Testis (tissue), 3 donors: Measurements from ENCODE around the gene PLGRKT. TPM values are rescaled to one million over a fixed set of nuclear protein-coding genes. Genes with fewer than 3 reads are reported as not detected.
"Not testable (repeated sequence)": the region's sequence is repeated elsewhere in the genome, so short reads cannot be mapped to it uniquely, and the experiment has no call there.

Experiments
- DNase-seq: peaks from one replicate; pipeline ENCODE4 v3.0.0-alpha.2; 2019
- H3K27ac ChIP-seq, 2 donors: fragments of 200-600 bp; sonication (generic); one replicate each; pipeline ENCODE4 v1.5.1; 2019
- H3K27me3 ChIP-seq: fragments of 200-600 bp; sonication (generic); one replicate; pipeline ENCODE4 v1.5.1; 2019
- H3K36me3 ChIP-seq: fragments of 200-600 bp; sonication (generic); one replicate; pipeline ENCODE4 v1.5.1; 2017; ENCODE audit warnings: low read depth; ENCODE audit errors: missing control alignments
- H3K4me1 ChIP-seq: fragments of 200-600 bp; sonication (generic); one replicate; pipeline ENCODE4 v1.5.1; 2019
- H3K4me3 ChIP-seq, 2 donors: fragments of 200-600 bp; sonication (generic); one replicate each; pipeline ENCODE4 v1.5.1; 2017 to 2019
- H3K9me3 ChIP-seq: fragments of 200-600 bp; sonication (generic); one replicate; pipeline ENCODE4 v1.5.1; 2017
- CTCF ChIP-seq, 3 experiments: fragments of 450-650 bp in 2 of 3; fragments of 200-600 bp in 1 of 3; sonication (generic) in 1 of 3; IDR thresholded peaks; one replicate each; pipeline ENCODE4 v1.5.1; 2016 to 2019; ENCODE audit warnings: antibody characterized with exemption in 3 of 3, mild to moderate bottlenecking in 2 of 3, moderate library complexity in 1 of 3
- POLR2A ChIP-seq: fragments of 450-650 bp; IDR thresholded peaks from one replicate; pipeline ENCODE4 v1.6.1; 2017; ENCODE audit warnings: antibody characterized with exemption, mild to moderate bottlenecking, moderate library complexity
- WGBS, 2 donors: methylation state at CpG; one replicate each; pipeline ENCODE4 v1.1.5; 2018; 5-methylcytosine and 5-hydroxymethylcytosine counted together
- intact Hi-C: fragments of 100-400 bp; cut with DNase I; formaldehyde crosslinking; loops from one replicate; pipeline ENCODE4 v1.15.1; 2023; ENCODE audit warnings: low total_unique reads
- polyA plus RNA-seq: library from polyadenylated mRNA; stranded (reverse); fragments of 350-450 nt; fragmentation: Illumina TruSeq; extraction: RNeasy Lipid Tissue Mini Kit (QIAGEN cat#74804); gene quantifications from one replicate; pipeline ENCODE4 v1.2.3, GENCODE V29; 2014; ENCODE audit warnings: low read depth, low replicate concordance; ENCODE audit not compliant: insufficient read depth
- total RNA-seq, 2 donors: library from RNA; depleted of rRNA; stranded (reverse); fragments of >200 nt; gene quantifications; one replicate each; pipeline ENCODE4 v1.2.3, GENCODE V29; 2016

Gene PLGRKT
- total and polyA plus RNA-seq, 3 donors from 2014 or later: 7.5 to 13.4 (median 9.5) TPM

GRCh38 chr9:5416953-5417352 is 20.8 kb downstream of the PLGRKT start:
- DNase-seq: no peak
- no peaks in the 10 kb centered on the region for H3K36me3 ChIP-seq
- H3K9me3 ChIP-seq: no peaks in the 10 kb centered on the region
- H3K4me1 ChIP-seq: no peaks in the 10 kb centered on the region
- no peaks in the 10 kb centered on the region for H3K27me3 ChIP-seq
- no peak overlapping the region for H3K27ac ChIP-seq
- H3K4me3 ChIP-seq: no peak overlapping the region
- 74 to 83% methylated on average over 3 of the region's 3 CpGs for WGBS, 2 donors
- TF ChIP-seq CTCF (IDR thresholded peaks at IDR 0.05) (no peak), POLR2A (no peak)
- intact Hi-C loops: no loop called here

- intact Hi-C loops: no loop called here
- Histone ChIP-seq H3K27ac (no peak overlapping the region), H3K36me3 (no peaks in the 10 kb centered on the region), H3K4me3 (no peak overlapping the region), H3K4me1 (no peaks in the 10 kb centered on the region), H3K27me3 (no peaks in the 10 kb centered on the region), H3K9me3 (no peaks in the 10 kb centered on the region)
- TF ChIP-seq POLR2A: no peak
- TF ChIP-seq CTCF (IDR thresholded peaks at IDR 0.05): no peak
- DNase-seq: no peak
- WGBS, 2 donors: 100% methylated on average over 1 of the region's 1 CpG; no CpG with 5 or more reads in 1 of the 2 donors
These were observed 29.1 kb downstream of the PLGRKT start for GRCh38 chr9:5408596-5408995.

- Histone ChIP-seq H3K9me3 (no peaks in the 10 kb centered on the region), H3K36me3 (no peaks in the 10 kb centered on the region), H3K4me3 (no peak overlapping the region), H3K27me3 (no peaks in the 10 kb centered on the region), H3K4me1 (no peaks in the 10 kb centered on the region), H3K27ac (no peak overlapping the region)
- TF ChIP-seq CTCF (IDR thresholded peaks at IDR 0.05): no peak
- no peak for TF ChIP-seq POLR2A
- DNase-seq: no peak
- intact Hi-C loops: no loop called here
These were observed 35.5 kb downstream of the PLGRKT start for GRCh38 chr9:5402217-5402616.

- H3K4me3 ChIP-seq, H3K9me3 ChIP-seq, H3K27ac ChIP-seq, H3K4me1 ChIP-seq, DNase-seq, intact Hi-C loops, H3K36me3 ChIP-seq, H3K27me3 ChIP-seq: not testable (repeated sequence)
- 79 to 89% methylated on average over 3 of the region's 3 CpGs for WGBS, 2 donors
These were observed 40.2 kb downstream of the PLGRKT start for GRCh38 chr9:5397547-5397946.

- H3K36me3 ChIP-seq: no peaks in the 10 kb centered on the region
- no peaks in the 10 kb centered on the region for H3K27me3 ChIP-seq
- H3K9me3 ChIP-seq: no peaks in the 10 kb centered on the region
- DNase-seq: no peak
- TF ChIP-seq CTCF (IDR thresholded peaks at IDR 0.05) (no peak), POLR2A (no peak)
- no peaks in the 10 kb centered on the region for H3K4me1 ChIP-seq
- intact Hi-C loops: no loop called here
- no peak overlapping the region for H3K4me3 ChIP-seq
- no peak overlapping the region for H3K27ac ChIP-seq
These were observed 42.3 kb downstream of the PLGRKT start for GRCh38 chr9:5395428-5395827.

- DNase-seq, H3K27me3 ChIP-seq, H3K4me3 ChIP-seq, H3K4me1 ChIP-seq, H3K9me3 ChIP-seq, H3K36me3 ChIP-seq, intact Hi-C loops, H3K27ac ChIP-seq: not testable (repeated sequence)
- WGBS, 2 donors: 43 to 96% methylated on average over 2 of the region's 2 CpGs
These were observed 43.7 kb downstream of the PLGRKT start for GRCh38 chr9:5393976-5394375.
